ENCODE results near the gene KIF22.

GRCh38 chr16:29835926-29836325 lies 45.4 kb downstream of the KIF22 start:
- TF ChIP-seq CTCF (IDR thresholded peaks at IDR 0.05) (no peak), HEYL (CRISPR knock-in tag; IDR thresholded peaks at IDR 0.05) (no peak), HOXA7 (CRISPR knock-in tag; IDR thresholded peaks at IDR 0.05) (no peak), POLR2A (IDR thresholded peaks at IDR 0.05; ENCODE audit: low read length) (no peak), CHD2 (IDR thresholded peaks at IDR 0.05; ENCODE audit: low read length, partially characterized antibody) (no peak)
